B cell (primary cell): Measurements from ENCODE around the gene MEX3A. TPM values are rescaled to one million over a fixed set of nuclear protein-coding genes. Genes with fewer than 3 reads are reported as not detected.
"Not testable (repeated sequence)": the region's sequence is repeated elsewhere in the genome, so short reads cannot be mapped to it uniquely, and the experiment has no call there.

Experiments used
- ATAC-seq: fragments of 200-7000 bp; cut with Tn5 transposase; one replicate; pipeline ENCODE4 v1.10.0; 2021; ENCODE audit warnings: low read depth, mild to moderate bottlenecking, moderate number of reproducible peaks, moderate library complexity
- CTCF ChIA-PET: fragments of 350-600 bp; sonication (Branson Sonifier 250); formaldehyde crosslinking; loops from one replicate; lab custom pipeline; 2021; ENCODE audit warnings: antibody characterized with exemption, inconsistent platforms; lab: Charles Lee
- POLR2A ChIA-PET: fragments of 350-600 bp; sonication (Branson Sonifier 250); formaldehyde crosslinking; loops from one replicate; lab custom pipeline; 2021; ENCODE audit warnings: antibody characterized with exemption; lab: Charles Lee
- DNase-seq: peaks from one replicate; pipeline ENCODE4 v3.0.0; 2013
- H2AFZ ChIP-seq: 2 replicates; pipeline ENCODE4 v1.6.1; 2012; ENCODE audit warnings: mild to moderate bottlenecking, low read depth, low read length; ENCODE audit not compliant: insufficient read depth, poor library complexity, severe bottlenecking
- H3K27ac ChIP-seq, 2 donors: 1 replicate in 1 of 2; 2 replicates in 1 of 2; pipeline ENCODE4 v1.5.1; 2012 to 2013; ENCODE audit warnings: low read length in 2 of 2, mild to moderate bottlenecking in 2 of 2, moderate library complexity in 1 of 2
- H3K27me3 ChIP-seq, 4 experiments: fragments of 200-600 bp in 1 of 4; sonication (generic) in 1 of 4; replicated peaks in 1 of 4; 1 replicate in 2 of 4; 2 replicates in 2 of 4; pipeline versions ENCODE4 v1.6.1 to v1.7.0; 2013 to 2016; ENCODE audit warnings: low read length in 3 of 4, mild to moderate bottlenecking in 2 of 4, mixed read lengths in 1 of 4, moderate library complexity in 1 of 4; ENCODE audit not compliant: insufficient read depth in 4 of 4, control insufficient read depth in 3 of 4; ENCODE audit errors: control extremely low read depth in 1 of 4
- H3K36me3 ChIP-seq, 2 experiments: replicated peaks in 1 of 2; 1 replicate in 1 of 2; 2 replicates in 1 of 2; pipeline versions ENCODE4 v1.6.1 to v1.7.1; 2013; ENCODE audit warnings: low read length in 1 of 2; ENCODE audit not compliant: insufficient read depth in 2 of 2, control insufficient read depth in 1 of 2; ENCODE audit errors: control extremely low read depth in 1 of 2, extremely low read depth in 1 of 2
- H3K4me1 ChIP-seq, 2 donors: fragments of 200-600 bp in 1 of 2; sonication (generic) in 1 of 2; 1 replicate in 1 of 2; 2 replicates in 1 of 2; pipeline versions ENCODE4 v1.5.1 to v1.6.1; 2013 to 2017; ENCODE audit warnings: low read length in 2 of 2; ENCODE audit not compliant: control insufficient read depth in 2 of 2, insufficient read depth in 2 of 2
- H3K4me2 ChIP-seq: replicated peaks from 2 replicates; pipeline ENCODE3; 2012; ENCODE audit warnings: mild to moderate bottlenecking, low read depth, low read length; ENCODE audit not compliant: poor library complexity, severe bottlenecking
- H3K4me3 ChIP-seq, 5 experiments: fragments of 200-600 bp in 1 of 5; sonication (generic) in 1 of 5; 1 replicate in 3 of 5; 2 replicates in 2 of 5; pipeline versions ENCODE4 v1.5.1 to v1.7.0; 2011 to 2016; ENCODE audit warnings: low read length in 4 of 5, mild to moderate bottlenecking in 4 of 5, low read depth in 2 of 5, control low read depth in 1 of 5, moderate library complexity in 1 of 5; ENCODE audit not compliant: insufficient read depth in 1 of 5; ENCODE audit errors: control extremely low read depth in 1 of 5, extremely low read depth in 1 of 5
- H3K79me2 ChIP-seq: fragments of 200-600 bp; sonication (generic); one replicate; pipeline ENCODE4 v1.6.0; 2016; ENCODE audit warnings: low read length; ENCODE audit not compliant: control insufficient read depth, insufficient read depth
- H3K9ac ChIP-seq: fragments of 200-600 bp; sonication (generic); 2 replicates; pipeline ENCODE4 v1.6.1; 2017; ENCODE audit warnings: mild to moderate bottlenecking, low read length, moderate library complexity
- H3K9me3 ChIP-seq, 3 donors: one replicate each; pipeline versions ENCODE4 v1.6.1 to v1.7.1; 2013; ENCODE audit warnings: low read length in 2 of 3; ENCODE audit not compliant: control insufficient read depth in 2 of 3, insufficient read depth in 1 of 3; ENCODE audit errors: control extremely low read depth in 1 of 3
- H4K20me1 ChIP-seq: 2 replicates; pipeline ENCODE4 v1.6.0; 2012; ENCODE audit warnings: mild to moderate bottlenecking, low read length; ENCODE audit not compliant: insufficient read depth, control insufficient read depth, poor library complexity, severe bottlenecking
- H3K27ac Mint-ChIP-seq: one replicate; pipeline ENCODE4 v1.8.0; 2021; ENCODE audit warnings: mixed read lengths
- H3K27me3 Mint-ChIP-seq: one replicate; pipeline ENCODE4 v1.8.0; 2021; ENCODE audit warnings: mixed read lengths
- H3K4me1 Mint-ChIP-seq: one replicate; pipeline ENCODE4 v1.8.0; 2021; ENCODE audit warnings: mixed read lengths
- H3K4me3 Mint-ChIP-seq: one replicate; pipeline ENCODE4 v1.8.0; 2021; ENCODE audit warnings: mixed read lengths
- H3K9me3 Mint-ChIP-seq: one replicate; pipeline ENCODE4 v1.8.0; 2022; ENCODE audit warnings: mixed read lengths; ENCODE audit not compliant: insufficient read depth
- CTCF ChIP-seq: fragments of 200-600 bp; IDR thresholded peaks from one replicate; pipeline ENCODE4 v1.8.0; 2022; ENCODE audit warnings: antibody characterized with exemption, mild to moderate bottlenecking
- EZH2 ChIP-seq: IDR thresholded peaks from 2 replicates; pipeline ENCODE4 v1.6.1; 2012; ENCODE audit warnings: borderline replicate concordance, low read depth, mild to moderate bottlenecking, moderate library complexity, low read length; ENCODE audit not compliant: insufficient read depth, poor library complexity, severe bottlenecking
- WGBS: methylation state at CpG from one replicate; pipeline ENCODE4 v1.1.5; 2013; ENCODE audit warnings: missing lambda C conversion rate; ENCODE audit not compliant: insufficient coverage; 5-methylcytosine and 5-hydroxymethylcytosine counted together
- intact Hi-C: fragments of 100-400 bp; cut with micrococcal nuclease; formaldehyde crosslinking; loops from one replicate; pipeline ENCODE4 v1.10.0; 2022
- polyA plus RNA-seq: library from polyadenylated mRNA; depleted of rRNA; stranded (reverse); fragments of >200 nt; gene quantifications from 2 replicates; pipeline ENCODE4 v1.2.3, GENCODE V29; 2012
- total RNA-seq, 2 donors: library from RNA; stranded (reverse); fragments of 120-200 nt in 1 of 2; gene quantifications; 1 replicate in 1 of 2; 2 replicates in 1 of 2; pipeline versions ENCODE4 v1.2.3 to v1.2.4, GENCODE V29; 2013 to 2022

The MEX3A gene
- total and polyA plus RNA-seq, 2 donors (not counting 1 experiment from before 2014, with no cell fraction given): 0.27 to 1.1 TPM

GRCh38 chr1:156121457-156121856, 39.2 kb upstream of the MEX3A start:
- Histone ChIP-seq H3K27ac (no peak overlapping the region), H3K9me3 (no peaks in the 10 kb centered on the region), H3K4me1 (peaks cover 5 to 10% of the 10 kb centered on the region in 2 donors), H3K9ac (no peak overlapping the region), H3K27me3 (peaks cover 0 to 35% (median 6%) of the 10 kb centered on the region in 4 experiments), H3K4me3 (no peak overlapping the region), H2AFZ (no peak overlapping the region), H3K36me3 (no peaks in the 10 kb centered on the region), H3K79me2 (no peaks in the 10 kb centered on the region), H3K4me2 (no peak overlapping the region), H4K20me1 (no peaks in the 10 kb centered on the region)
- Mint-ChIP-seq H3K4me1 (peaks cover 32% of the 10 kb centered on the region), H3K9me3 (no peaks in the 10 kb centered on the region), H3K27ac (no peak overlapping the region), H3K27me3 (peaks cover 19% of the 10 kb centered on the region), H3K4me3 (no peak overlapping the region)
- CTCF ChIA-PET: interaction anchor here (1.3 to 28.7 kb wide), 3 partner anchors 8 to 104 kb away, joined by 3 to 970 read pairs (median 89); no protein-coding TSS in a partner anchor
- intact Hi-C loops: no loop called here
- POLR2A ChIA-PET: interaction anchor here (1.0 kb wide), 1 partner anchor 24 kb away, joined by 4 read pairs; no protein-coding TSS in a partner anchor
- 94% methylated on average over 2 of the region's 4 CpGs for WGBS
- TF ChIP-seq CTCF: no peak
- TF ChIP-seq EZH2: no peak
- DNase-seq (no peak), ATAC-seq (no peak)

- ATAC-seq, H3K36me3 ChIP-seq, H3K27ac Mint-ChIP-seq, H3K9me3 Mint-ChIP-seq, H3K79me2 ChIP-seq, H3K4me1 ChIP-seq, H3K4me3 ChIP-seq, H3K27ac ChIP-seq, H2AFZ ChIP-seq, H3K9ac ChIP-seq, H3K4me2 ChIP-seq, H4K20me1 ChIP-seq, H3K4me3 Mint-ChIP-seq, H3K9me3 ChIP-seq, DNase-seq, intact Hi-C loops: not testable (repeated sequence)
- H3K27me3 ChIP-seq: peaks cover 0 to 35% (median 6%) of the 10 kb centered on the region in 4 experiments
- H3K27me3 Mint-ChIP-seq: peaks cover 23% of the 10 kb centered on the region
- H3K4me1 Mint-ChIP-seq: peaks cover 32% of the 10 kb centered on the region
- no CpG with 5 or more reads among the region's 4 CpGs for WGBS
- CTCF ChIA-PET: interaction anchor here (0.7 to 28.7 kb wide), 4 partner anchors 8 to 104 kb away, joined by 3 to 970 read pairs (median 48); no protein-coding TSS in a partner anchor
- POLR2A ChIA-PET: interaction anchor here (1.0 to 1.1 kb wide), 2 partner anchors 24 kb away, joined by 3 to 4 read pairs; no protein-coding TSS in a partner anchor
Measured at GRCh38 chr1:156121005-156121404, 38.7 kb upstream of the MEX3A start.
